Tibial artery (tissue), 4 donors: ENCODE measurements around the gene IL17B.

Experiments used
- DNase-seq, 2 donors: peaks; one replicate each; pipeline ENCODE4 v3.0.0-alpha.2; 2019
- H3K27ac ChIP-seq, 2 donors: fragments of 200-600 bp; sonication (generic) in 1 of 2; 1 replicate in 1 of 2; 2 replicates in 1 of 2; pipeline ENCODE4 v1.5.1; 2018 to 2019; ENCODE audit warnings: mild to moderate bottlenecking in 1 of 2
- H3K27me3 ChIP-seq, 2 donors: fragments of 200-600 bp; sonication (generic) in 1 of 2; one replicate each; pipeline versions ENCODE4 v1.5.1 to v1.6.0; 2016 to 2019
- H3K36me3 ChIP-seq, 3 donors: fragments of 200-600 bp; sonication (generic) in 2 of 3; one replicate each; pipeline ENCODE4 v1.5.1; 2016 to 2019; ENCODE audit warnings: mild to moderate bottlenecking in 2 of 3
- H3K4me1 ChIP-seq, 4 donors: fragments of 200-600 bp; sonication (generic) in 2 of 4; 1 replicate in 3 of 4; 2 replicates in 1 of 4; pipeline ENCODE4 v1.5.1; 2016 to 2019
- H3K4me3 ChIP-seq, 2 donors: fragments of 200-600 bp; sonication (generic) in 1 of 2; 1 replicate in 1 of 2; 2 replicates in 1 of 2; pipeline ENCODE4 v1.5.1; 2018 to 2019; ENCODE audit warnings: mild to moderate bottlenecking in 2 of 2
- H3K9me3 ChIP-seq, 3 donors: fragments of 200-600 bp; sonication (generic) in 1 of 3; one replicate each; pipeline ENCODE4 v1.5.1; 2016 to 2019
- intact Hi-C: fragments of 100-400 bp; cut with DNase I; formaldehyde crosslinking; loops from one replicate; pipeline ENCODE4 v1.15.0; 2023; ENCODE audit warnings: low total_unique reads
- TF ChIP-seq, protein P1 (sequence below), 2 experiments: fragments of 200-600 bp in 1 of 2; fragments of 450-650 bp in 1 of 2; IDR thresholded peaks; one replicate each; pipeline ENCODE4 v1.5.1; 2017 to 2019; ENCODE audit warnings: antibody characterized with exemption in 2 of 2, mild to moderate bottlenecking in 1 of 2, moderate library complexity in 1 of 2

The IL17B gene

DNA sequence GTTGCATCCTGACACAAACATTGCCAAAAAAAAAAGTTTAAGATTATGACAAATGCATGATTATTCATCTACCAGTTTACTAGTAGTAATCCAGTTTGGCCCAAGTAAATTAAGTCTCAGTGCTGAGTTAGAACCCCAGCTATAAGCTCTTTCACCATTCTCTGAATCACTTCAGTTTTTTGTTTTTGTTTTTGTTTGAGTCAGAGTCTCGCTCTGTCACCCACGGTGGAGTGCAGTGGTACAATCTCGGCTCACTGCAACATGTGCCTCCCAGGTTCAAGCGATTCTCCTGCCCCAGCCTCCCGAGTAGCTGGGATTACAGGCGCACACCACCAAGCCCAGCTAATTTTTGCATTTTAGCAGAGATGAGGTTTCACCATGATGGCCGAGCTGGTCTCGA is 22.7 kb downstream of the IL17B start:
- Histone ChIP-seq H3K4me1 (peaks cover 0 to 12% (median 9%) of the 10 kb centered on the region in 4 donors), H3K36me3 (peaks cover 6 to 37% (median 23%) of the 10 kb centered on the region in 3 donors), H3K27me3 (no peaks in the 10 kb centered on the region), H3K27ac (no peak overlapping the region), H3K9me3 (no peaks in the 10 kb centered on the region), H3K4me3 (no peak overlapping the region)
- intact Hi-C loops, result no loop called here
- DNase-seq, result no peak
- TF ChIP-seq, protein P1, sequence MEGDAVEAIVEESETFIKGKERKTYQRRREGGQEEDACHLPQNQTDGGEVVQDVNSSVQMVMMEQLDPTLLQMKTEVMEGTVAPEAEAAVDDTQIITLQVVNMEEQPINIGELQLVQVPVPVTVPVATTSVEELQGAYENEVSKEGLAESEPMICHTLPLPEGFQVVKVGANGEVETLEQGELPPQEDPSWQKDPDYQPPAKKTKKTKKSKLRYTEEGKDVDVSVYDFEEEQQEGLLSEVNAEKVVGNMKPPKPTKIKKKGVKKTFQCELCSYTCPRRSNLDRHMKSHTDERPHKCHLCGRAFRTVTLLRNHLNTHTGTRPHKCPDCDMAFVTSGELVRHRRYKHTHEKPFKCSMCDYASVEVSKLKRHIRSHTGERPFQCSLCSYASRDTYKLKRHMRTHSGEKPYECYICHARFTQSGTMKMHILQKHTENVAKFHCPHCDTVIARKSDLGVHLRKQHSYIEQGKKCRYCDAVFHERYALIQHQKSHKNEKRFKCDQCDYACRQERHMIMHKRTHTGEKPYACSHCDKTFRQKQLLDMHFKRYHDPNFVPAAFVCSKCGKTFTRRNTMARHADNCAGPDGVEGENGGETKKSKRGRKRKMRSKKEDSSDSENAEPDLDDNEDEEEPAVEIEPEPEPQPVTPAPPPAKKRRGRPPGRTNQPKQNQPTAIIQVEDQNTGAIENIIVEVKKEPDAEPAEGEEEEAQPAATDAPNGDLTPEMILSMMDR (IDR thresholded peaks at IDR 0.05), result no peak

- H3K27ac ChIP-seq, result no peak overlapping the region
- H3K36me3 ChIP-seq, result peaks cover 11 to 44% (median 30%) of the 10 kb centered on the region in 3 donors
- peaks cover 0 to 12% (median 9%) of the 10 kb centered on the region in 4 donors for H3K4me1 ChIP-seq
- TF ChIP-seq, protein P1 (IDR thresholded peaks at IDR 0.05), result no peak
- H3K9me3 ChIP-seq, result no peaks in the 10 kb centered on the region
- no peaks in the 10 kb centered on the region for H3K27me3 ChIP-seq
- no peak overlapping the region for H3K4me3 ChIP-seq
- DNase-seq, result no peak
- intact Hi-C loops, result no loop called here
Measured at GRCh38 chr5:149355688-149356087, 23.4 kb downstream of the IL17B start.

DNA sequence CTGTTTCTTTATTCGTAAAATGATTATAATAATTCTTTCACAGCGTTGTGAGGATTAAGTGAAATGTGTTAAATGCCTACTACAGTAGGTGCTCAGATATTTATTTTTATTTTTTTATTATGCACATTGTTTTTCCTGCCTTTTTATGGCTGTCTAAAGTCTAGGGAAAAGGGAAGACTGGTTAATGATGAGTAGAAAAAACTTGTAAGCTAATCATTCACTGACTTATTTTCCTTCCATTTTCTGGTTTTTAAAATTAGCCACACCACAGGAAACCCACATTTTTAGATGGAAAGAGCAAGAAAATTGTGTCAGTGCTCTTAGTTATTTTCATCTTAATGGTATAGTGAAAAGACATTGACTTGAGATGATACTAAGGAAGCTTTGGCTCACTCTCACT is 25.2 kb downstream of the IL17B start:
- Histone ChIP-seq H3K4me3 (no peak overlapping the region), H3K4me1 (peaks cover 0 to 12% (median 9%) of the 10 kb centered on the region in 4 donors), H3K36me3 (peaks cover 29 to 62% (median 48%) of the 10 kb centered on the region in 3 donors), H3K9me3 (no peaks in the 10 kb centered on the region), H3K27me3 (no peaks in the 10 kb centered on the region), H3K27ac (no peak overlapping the region)
- intact Hi-C loops, result no loop called here
- no peak for DNase-seq
- TF ChIP-seq, protein P1 (IDR thresholded peaks at IDR 0.05), result no peak

GRCh38 chr5:149352169-149352568 is 26.9 kb downstream of the IL17B start:
- peaks cover 0 to 2% (median under 1%) of the 10 kb centered on the region in 4 donors for H3K4me1 ChIP-seq
- H3K27me3 ChIP-seq, result no peaks in the 10 kb centered on the region
- H3K4me3 ChIP-seq, result no peak overlapping the region
- no peak overlapping the region for H3K27ac ChIP-seq
- DNase-seq, result no peak
- TF ChIP-seq, protein P1 (IDR thresholded peaks at IDR 0.05), result no peak
- H3K9me3 ChIP-seq, result no peaks in the 10 kb centered on the region
- intact Hi-C loops, result no loop called here
- peaks cover 35 to 73% (median 63%) of the 10 kb centered on the region in 3 donors for H3K36me3 ChIP-seq

GRCh38 chr5:149349382-149349781 is 29.7 kb downstream of the IL17B start:
- Histone ChIP-seq H3K27ac (no peak overlapping the region), H3K27me3 (no peaks in the 10 kb centered on the region)

More at GRCh38 chr5:149349382-149349781, 29.7 kb downstream of the IL17B start:
- no peak overlapping the region for H3K4me3 ChIP-seq
- peaks cover 35 to 63% (median 60%) of the 10 kb centered on the region in 3 donors for H3K36me3 ChIP-seq
- no peaks in the 10 kb centered on the region for H3K9me3 ChIP-seq
- intact Hi-C loops, result no loop called here
- DNase-seq, result no peak
- TF ChIP-seq, protein P1 (IDR thresholded peaks at IDR 0.05), result no peak
- H3K4me1 ChIP-seq, result peaks cover 0 to 14% (median 7%) of the 10 kb centered on the region in 4 donors
